Measurements from ENCODE around the gene TCF7L2.

The TCF7L2 gene

DNA sequence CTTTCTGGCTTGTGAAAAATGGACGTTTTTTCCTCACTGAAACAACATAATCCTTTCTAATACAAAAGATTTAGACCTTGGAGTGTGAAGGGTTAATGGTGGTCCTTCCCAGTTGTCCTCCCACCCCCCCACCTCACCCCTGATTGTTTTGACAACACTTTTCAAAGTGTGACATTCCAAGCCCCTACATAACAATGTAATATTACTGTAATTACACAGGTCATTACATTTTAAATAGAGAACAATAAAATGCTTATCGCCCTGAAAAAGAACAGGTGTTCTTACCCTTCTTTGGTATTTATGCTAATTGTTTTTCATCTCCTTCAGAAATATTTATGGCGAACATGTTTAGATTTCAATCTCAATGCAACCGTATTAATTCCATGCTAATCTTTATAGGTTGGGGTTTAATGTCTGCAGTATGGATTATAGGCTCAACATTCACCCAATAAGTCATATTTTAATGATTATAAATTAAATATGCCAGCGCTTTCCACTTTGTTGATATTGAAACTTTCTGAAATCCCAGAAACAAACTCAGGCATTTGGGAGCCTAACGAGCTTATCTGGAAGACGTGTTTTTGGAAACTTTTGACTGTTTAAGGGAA, 5.0 kb downstream of the TCF7L2 start:
- no peaks in the 10 kb centered on the region for H3K27me3 ChIP-seq (ENCODE audit: control insufficient read depth in 1 of 2, insufficient read depth in 1 of 2, low read length in 2 of 2)
- H3K4me3 ChIP-seq (ENCODE audit: insufficient read depth in 1 of 2, low read depth in 1 of 2, low read length in 2 of 2): peak overlapping the region in 1 of 2 experiments; percentile 90
- H3K4me1 ChIP-seq (ENCODE audit: control insufficient read depth, insufficient read depth, low read depth, low read length): peaks cover 5% of the 10 kb centered on the region
- no peak overlapping the region for H4K91ac ChIP-seq (ENCODE audit: low read length)
- H2BK5ac ChIP-seq (ENCODE audit: low read depth, low read length, poor library complexity, severe bottlenecking): peak overlapping the region; percentile 9
- no peak overlapping the region for H4K8ac ChIP-seq (ENCODE audit: low read length)
- H3K9ac ChIP-seq (ENCODE audit: low read length): peak overlapping the region; percentile 99
- DNase-seq: no peak
- no peak overlapping the region for H3K18ac ChIP-seq (ENCODE audit: low read depth in 1 of 2, low read length in 2 of 2)
- H3K4ac ChIP-seq (ENCODE audit: low read depth in 1 of 2, low read length in 2 of 2): peak overlapping the region in 1 of 2 experiments; percentile 26
- WGBS: 0% methylated on average over 2 of the region's 7 CpGs
- peak overlapping the region; percentile 97 for H3K27ac ChIP-seq (ENCODE audit: low read length, poor library complexity, severe bottlenecking)
- H3K4me2 ChIP-seq (ENCODE audit: low read length, poor library complexity, severe bottlenecking): peak overlapping the region; percentile 81
- no peak overlapping the region for H2BK15ac ChIP-seq (ENCODE audit: low read depth, poor library complexity, severe bottlenecking)
- H3K23ac ChIP-seq (ENCODE audit: low read length in 2 of 2): no peak overlapping the region
- H2AFZ ChIP-seq (ENCODE audit: low read depth, low read length): no peak overlapping the region
- H2AK5ac ChIP-seq (ENCODE audit: low read length, severe bottlenecking): no peak overlapping the region
- no peak overlapping the region for H3K14ac ChIP-seq (ENCODE audit: low read length in 2 of 2)
- no peaks in the 10 kb centered on the region for H3K9me3 ChIP-seq (ENCODE audit: control insufficient read depth, low read length)
- H2BK120ac ChIP-seq (ENCODE audit: low read depth, low read length): peak overlapping the region; percentile 34
- H3K36me3 ChIP-seq (ENCODE audit: control insufficient read depth in 1 of 2, insufficient read depth in 2 of 2, low read depth in 1 of 2, low read length in 2 of 2): peaks cover 0 to 2% of the 10 kb centered on the region in 2 experiments
- no peaks in the 10 kb centered on the region for H3K79me1 ChIP-seq (replicated peaks; ENCODE audit: low read length, poor library complexity, severe bottlenecking)
- no peak overlapping the region for H2BK12ac ChIP-seq (ENCODE audit: low read length in 2 of 2)

DNA sequence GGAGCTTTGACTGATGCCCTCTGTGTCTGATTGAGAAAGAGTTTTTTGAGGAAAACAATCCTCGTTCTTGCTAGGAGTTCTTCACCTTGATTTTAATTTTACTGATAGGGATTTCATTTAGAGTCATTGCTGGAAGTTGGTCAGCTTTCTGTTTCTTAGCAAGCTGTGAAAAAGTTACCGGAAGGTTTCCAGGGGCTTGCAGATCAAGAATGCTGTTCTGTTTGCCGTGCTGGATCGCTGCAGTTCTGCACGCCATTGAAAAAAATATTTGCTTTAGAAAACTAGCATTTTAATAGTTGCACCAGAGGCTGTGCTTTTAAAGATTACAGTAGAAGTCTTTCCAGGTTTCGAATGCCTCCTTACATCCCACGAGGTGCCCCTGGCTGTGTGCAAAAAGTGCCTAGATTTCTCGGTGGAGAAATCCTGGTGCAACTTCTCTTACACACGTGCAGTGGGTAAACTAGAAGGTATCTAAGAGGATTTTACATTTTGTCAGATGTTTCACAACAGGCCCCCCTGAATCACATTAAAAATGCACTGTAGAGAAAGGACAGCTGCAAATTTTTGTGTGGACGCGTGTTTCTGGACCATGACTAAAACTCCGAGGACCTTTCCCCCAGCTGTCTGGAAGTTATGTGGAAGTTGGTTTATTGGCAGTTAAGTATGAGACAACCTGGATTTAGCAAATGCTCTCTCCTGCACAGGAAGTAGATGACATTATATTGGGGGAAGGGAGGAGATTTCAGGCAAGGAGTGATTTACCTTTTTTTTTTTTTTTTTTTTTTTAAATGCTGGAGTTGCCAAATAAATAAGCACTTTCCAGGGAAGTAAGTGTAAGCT, 5.8 kb downstream of the TCF7L2 start:
- Histone ChIP-seq H3K4me3 (ENCODE audit: insufficient read depth in 1 of 2, low read depth in 1 of 2, low read length in 2 of 2) (peak overlapping the region in 1 of 2 experiments; percentile 90), H3K27ac (ENCODE audit: low read length, poor library complexity, severe bottlenecking) (peak overlapping the region; percentile 97), H4K91ac (ENCODE audit: low read length) (no peak overlapping the region), H3K9me3 (ENCODE audit: control insufficient read depth, low read length) (no peaks in the 10 kb centered on the region), H4K8ac (ENCODE audit: low read length) (no peak overlapping the region), H3K27me3 (ENCODE audit: control insufficient read depth in 1 of 2, insufficient read depth in 1 of 2, low read length in 2 of 2) (no peaks in the 10 kb centered on the region), H2BK15ac (ENCODE audit: low read depth, poor library complexity, severe bottlenecking) (no peak overlapping the region), H2BK120ac (ENCODE audit: low read depth, low read length) (no peak overlapping the region), H2BK12ac (ENCODE audit: low read length in 2 of 2) (no peak overlapping the region), H2BK5ac (ENCODE audit: low read depth, low read length, poor library complexity, severe bottlenecking) (peak overlapping the region; percentile 76), H3K23ac (ENCODE audit: low read length in 2 of 2) (no peak overlapping the region), H3K4me1 (ENCODE audit: control insufficient read depth, insufficient read depth, low read depth, low read length) (peaks cover 10% of the 10 kb centered on the region), H2AFZ (ENCODE audit: low read depth, low read length) (no peak overlapping the region), H3K4me2 (ENCODE audit: low read length, poor library complexity, severe bottlenecking) (peak overlapping the region; percentile 81), H3K18ac (ENCODE audit: low read depth in 1 of 2, low read length in 2 of 2) (peak overlapping the region in 1 of 2 experiments; percentile 28), H3K4ac (ENCODE audit: low read depth in 1 of 2, low read length in 2 of 2) (peak overlapping the region in 1 of 2 experiments; percentile 30), H3K36me3 (ENCODE audit: control insufficient read depth in 1 of 2, insufficient read depth in 2 of 2, low read depth in 1 of 2, low read length in 2 of 2) (peaks cover 0 to 2% of the 10 kb centered on the region in 2 experiments), H3K14ac (ENCODE audit: low read length in 2 of 2) (no peak overlapping the region), H2AK5ac (ENCODE audit: low read length, severe bottlenecking) (no peak overlapping the region), H3K79me1 (replicated peaks; ENCODE audit: low read length, poor library complexity, severe bottlenecking) (no peaks in the 10 kb centered on the region), H3K9ac (ENCODE audit: low read length) (peak overlapping the region; percentile 99)
- WGBS: 2% methylated on average over 10 of the region's 12 CpGs
- DNase-seq: peak; percentile 78

DNA sequence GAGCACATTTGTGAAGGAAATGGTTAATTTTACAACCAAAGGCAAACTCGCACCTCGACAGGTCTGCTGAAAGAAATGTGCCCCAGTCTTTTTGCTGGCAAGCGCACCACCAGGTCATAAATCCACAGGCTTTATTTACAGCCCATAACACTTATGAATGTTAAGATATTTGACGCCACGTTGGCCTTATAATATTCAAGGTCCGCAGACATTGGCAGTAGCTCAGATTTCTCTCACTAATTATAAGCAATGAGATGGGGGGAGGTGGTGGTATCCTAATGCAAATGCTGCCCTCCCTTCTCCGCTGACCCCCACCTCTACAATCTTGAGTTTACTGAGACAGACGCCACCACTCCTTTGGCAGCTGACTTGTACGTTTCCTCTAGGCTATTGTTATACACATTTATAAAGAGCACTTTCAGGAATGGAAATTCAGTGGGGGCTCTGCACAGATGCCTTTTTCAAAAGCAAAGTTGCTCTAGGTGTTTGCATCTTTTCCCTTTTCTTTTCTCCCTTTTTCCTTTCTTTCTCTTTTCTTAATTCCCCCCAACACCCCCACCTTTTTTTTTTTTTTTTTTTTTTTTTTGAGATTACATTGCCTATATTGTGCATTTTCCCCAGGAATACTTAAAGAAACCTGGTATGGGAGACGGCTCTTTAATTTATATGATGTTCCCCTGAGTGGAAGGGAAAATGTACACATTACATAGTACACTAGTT, 6.7 kb downstream of the TCF7L2 start:
- H2AK5ac ChIP-seq (ENCODE audit: low read length, severe bottlenecking): peak overlapping the region; percentile 98
- H3K4me3 ChIP-seq (ENCODE audit: insufficient read depth in 1 of 2, low read depth in 1 of 2, low read length in 2 of 2): peak overlapping the region in 1 of 2 experiments; percentile 90
- no peak overlapping the region for H2AFZ ChIP-seq (ENCODE audit: low read depth, low read length)
- H3K14ac ChIP-seq (ENCODE audit: low read length in 2 of 2): no peak overlapping the region
- peak overlapping the region in 1 of 2 experiments; percentile 29 for H2BK12ac ChIP-seq (ENCODE audit: low read length in 2 of 2)
- peak; percentile 51 for DNase-seq
- H3K4me1 ChIP-seq (ENCODE audit: control insufficient read depth, insufficient read depth, low read depth, low read length): peaks cover 14% of the 10 kb centered on the region
- no peaks in the 10 kb centered on the region for H3K9me3 ChIP-seq (ENCODE audit: control insufficient read depth, low read length)
- H3K36me3 ChIP-seq (ENCODE audit: control insufficient read depth in 1 of 2, insufficient read depth in 2 of 2, low read depth in 1 of 2, low read length in 2 of 2): peaks cover 0 to 2% of the 10 kb centered on the region in 2 experiments
- 1% methylated on average over 5 of the region's 10 CpGs for WGBS
- peak overlapping the region; percentile 99 for H3K9ac ChIP-seq (ENCODE audit: low read length)
- H3K23ac ChIP-seq (ENCODE audit: low read length in 2 of 2): no peak overlapping the region
- peak overlapping the region; percentile 61 for H4K91ac ChIP-seq (ENCODE audit: low read length)
- peak overlapping the region in 1 of 2 experiments; percentile 83 for H3K18ac ChIP-seq (ENCODE audit: low read depth in 1 of 2, low read length in 2 of 2)
- H4K8ac ChIP-seq (ENCODE audit: low read length): no peak overlapping the region
- H3K27ac ChIP-seq (ENCODE audit: low read length, poor library complexity, severe bottlenecking): peak overlapping the region; percentile 97
- peak overlapping the region in 1 of 2 experiments; percentile 90 for H3K4ac ChIP-seq (ENCODE audit: low read depth in 1 of 2, low read length in 2 of 2)
- H2BK5ac ChIP-seq (ENCODE audit: low read depth, low read length, poor library complexity, severe bottlenecking): peak overlapping the region; percentile 81
- H2BK15ac ChIP-seq (ENCODE audit: low read depth, poor library complexity, severe bottlenecking): no peak overlapping the region
- H3K79me1 ChIP-seq (replicated peaks; ENCODE audit: low read length, poor library complexity, severe bottlenecking): no peaks in the 10 kb centered on the region
- H3K27me3 ChIP-seq (ENCODE audit: control insufficient read depth in 1 of 2, insufficient read depth in 1 of 2, low read length in 2 of 2): no peaks in the 10 kb centered on the region
- H2BK120ac ChIP-seq (ENCODE audit: low read depth, low read length): peak overlapping the region; percentile 89
- peak overlapping the region; percentile 35 for H3K4me2 ChIP-seq (ENCODE audit: low read length, poor library complexity, severe bottlenecking)
